ENCODE measurements around the gene PIP5K1A.

DNA sequence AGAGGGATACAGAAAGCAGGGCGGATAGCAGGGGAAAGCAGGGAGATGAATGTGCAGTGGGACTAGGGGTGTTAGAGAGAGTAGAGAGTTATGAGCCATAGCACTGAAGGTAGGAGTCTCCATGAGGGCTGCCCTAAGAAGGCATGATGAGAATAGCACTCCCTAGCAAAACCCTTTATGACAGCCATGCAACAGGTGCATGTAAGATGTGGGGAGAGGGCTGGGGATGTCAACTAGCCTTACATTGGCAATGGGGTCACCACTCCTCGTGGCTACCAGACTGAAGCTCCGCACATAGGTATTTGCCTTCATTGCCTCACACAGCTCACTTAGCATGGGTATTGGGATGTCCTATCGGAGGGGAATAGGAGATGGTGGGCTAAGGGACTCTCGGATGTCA lies 27.2 kb upstream of the PIP5K1A start:
- TF ChIP-seq POLR2AphosphoS5 (IDR thresholded peaks at IDR 0.05; ENCODE audit: borderline replicate concordance, low read depth, low read length) (no peak), EZH2 (IDR thresholded peaks at IDR 0.05) (no peak), FOXP2 (optimal IDR thresholded peaks at IDR 0.05; ENCODE audit: control extremely low read depth, extremely low read length, insufficient read depth) (no peak)

Measured in SK-N-MC (cell line).